Neuronal stem cell (in vitro differentiated cells): ENCODE results near the gene SHC2.

Source experiments
- DNase-seq: peaks from one replicate; pipeline ENCODE4 v3.0.0-alpha.2; 2013; ENCODE audit warnings: low spot score
- H2AFZ ChIP-seq: one replicate; pipeline ENCODE4 v1.6.1; 2013; ENCODE audit warnings: mild to moderate bottlenecking, low read length, inconsistent platforms
- H2AK5ac ChIP-seq: 2 replicates; pipeline ENCODE4 v1.6.1; 2013; ENCODE audit warnings: low read depth, mild to moderate bottlenecking, inconsistent platforms, low read length, moderate library complexity, mixed read lengths
- H2BK120ac ChIP-seq: 2 replicates; pipeline ENCODE4 v1.6.1; 2013; ENCODE audit warnings: low read depth, mild to moderate bottlenecking, inconsistent platforms, low read length, moderate library complexity, mixed read lengths
- H2BK12ac ChIP-seq: one replicate; pipeline ENCODE4 v1.6.1; 2013; ENCODE audit warnings: low read length, inconsistent platforms
- H2BK15ac ChIP-seq: 2 replicates; pipeline ENCODE4 v1.6.1; 2013; ENCODE audit warnings: mild to moderate bottlenecking, low read length, inconsistent platforms, mixed read lengths
- H2BK5ac ChIP-seq: one replicate; pipeline ENCODE4 v1.6.1; 2013; ENCODE audit warnings: inconsistent platforms, mild to moderate bottlenecking, low read length, moderate library complexity
- H3K14ac ChIP-seq: one replicate; pipeline ENCODE4 v1.6.1; 2013; ENCODE audit warnings: low read length, inconsistent platforms
- H3K18ac ChIP-seq: 2 replicates; pipeline ENCODE4 v1.6.1; 2013; ENCODE audit warnings: low read length, inconsistent platforms
- H3K23ac ChIP-seq: 2 replicates; pipeline ENCODE4 v1.6.1; 2013; ENCODE audit warnings: low read depth, mild to moderate bottlenecking, mixed read lengths, low read length, inconsistent platforms; ENCODE audit not compliant: poor library complexity
- H3K27ac ChIP-seq: replicated peaks from 3 replicates; pipeline ENCODE4 v1.5.1; 2013; ENCODE audit warnings: low read length, inconsistent platforms
- H3K27me3 ChIP-seq, 3 experiments: 2 replicates each; pipeline ENCODE4 v1.6.1; 2013; ENCODE audit warnings: low read length in 3 of 3, mild to moderate bottlenecking in 2 of 3, inconsistent platforms in 1 of 3, low read depth in 1 of 3, mixed read lengths in 1 of 3, moderate library complexity in 1 of 3; ENCODE audit not compliant: control insufficient read depth in 3 of 3, insufficient read depth in 3 of 3
- H3K36me3 ChIP-seq, 2 donors: replicated peaks in 1 of 2; 2 replicates each; pipeline ENCODE4 v1.6.1; 2013; ENCODE audit warnings: low read length in 2 of 2; ENCODE audit not compliant: control insufficient read depth in 2 of 2, insufficient read depth in 2 of 2
- H3K4ac ChIP-seq: 2 replicates; pipeline ENCODE4 v1.6.1; 2013; ENCODE audit warnings: inconsistent platforms, mild to moderate bottlenecking, low read length, moderate library complexity
- H3K4me1 ChIP-seq, 2 donors: 1 replicate in 1 of 2; 2 replicates in 1 of 2; pipeline ENCODE4 v1.6.1; 2013; ENCODE audit warnings: low read length in 2 of 2, low read depth in 1 of 2; ENCODE audit not compliant: control insufficient read depth in 2 of 2, insufficient read depth in 1 of 2
- H3K4me2 ChIP-seq: one replicate; pipeline ENCODE4 v1.6.1; 2013; ENCODE audit warnings: mild to moderate bottlenecking, low read length, inconsistent platforms; ENCODE audit not compliant: insufficient read depth, poor library complexity, severe bottlenecking
- H3K4me3 ChIP-seq, 2 donors: 2 replicates each; pipeline ENCODE4 v1.5.1; 2013; ENCODE audit warnings: low read length in 2 of 2, mild to moderate bottlenecking in 2 of 2, inconsistent platforms in 1 of 2, moderate library complexity in 1 of 2
- H3K79me1 ChIP-seq: one replicate; pipeline ENCODE4 v1.6.1; 2013; ENCODE audit warnings: low read depth, mild to moderate bottlenecking, inconsistent platforms, low read length, moderate library complexity
- H3K9ac ChIP-seq: one replicate; pipeline ENCODE4 v1.6.1; 2013; ENCODE audit warnings: mild to moderate bottlenecking, low read depth, low read length, inconsistent platforms; ENCODE audit not compliant: poor library complexity
- H3K9me3 ChIP-seq, 2 donors: replicated peaks in 1 of 2; 2 replicates each; pipeline versions ENCODE3 to v1.6.1; 2013; ENCODE audit warnings: low read length in 2 of 2, mild to moderate bottlenecking in 2 of 2, inconsistent platforms in 1 of 2, low read depth in 1 of 2, mixed read lengths in 1 of 2, moderate library complexity in 1 of 2; ENCODE audit not compliant: control insufficient read depth in 2 of 2, insufficient read depth in 1 of 2
- H4K8ac ChIP-seq: one replicate; pipeline ENCODE4 v1.6.1; 2013; ENCODE audit warnings: low read depth, mild to moderate bottlenecking, inconsistent platforms, low read length, moderate library complexity
- H4K91ac ChIP-seq: one replicate; pipeline ENCODE4 v1.6.1; 2013; ENCODE audit warnings: low read length, low read depth, mild to moderate bottlenecking, inconsistent platforms; ENCODE audit not compliant: poor library complexity
- WGBS, 2 donors: extraction: QIAGEN DNeasy Blood & Tissue Kit; methylation state at CpG; one replicate each; pipeline ENCODE4 v1.1.7; 2013; ENCODE audit warnings: missing lambda C conversion rate in 2 of 2, mixed read lengths in 1 of 2; ENCODE audit not compliant: insufficient read length in 2 of 2, insufficient replicate concordance in 1 of 2; ENCODE audit errors: extremely low coverage in 2 of 2; 5-methylcytosine and 5-hydroxymethylcytosine counted together

SHC2 gene

DNA sequence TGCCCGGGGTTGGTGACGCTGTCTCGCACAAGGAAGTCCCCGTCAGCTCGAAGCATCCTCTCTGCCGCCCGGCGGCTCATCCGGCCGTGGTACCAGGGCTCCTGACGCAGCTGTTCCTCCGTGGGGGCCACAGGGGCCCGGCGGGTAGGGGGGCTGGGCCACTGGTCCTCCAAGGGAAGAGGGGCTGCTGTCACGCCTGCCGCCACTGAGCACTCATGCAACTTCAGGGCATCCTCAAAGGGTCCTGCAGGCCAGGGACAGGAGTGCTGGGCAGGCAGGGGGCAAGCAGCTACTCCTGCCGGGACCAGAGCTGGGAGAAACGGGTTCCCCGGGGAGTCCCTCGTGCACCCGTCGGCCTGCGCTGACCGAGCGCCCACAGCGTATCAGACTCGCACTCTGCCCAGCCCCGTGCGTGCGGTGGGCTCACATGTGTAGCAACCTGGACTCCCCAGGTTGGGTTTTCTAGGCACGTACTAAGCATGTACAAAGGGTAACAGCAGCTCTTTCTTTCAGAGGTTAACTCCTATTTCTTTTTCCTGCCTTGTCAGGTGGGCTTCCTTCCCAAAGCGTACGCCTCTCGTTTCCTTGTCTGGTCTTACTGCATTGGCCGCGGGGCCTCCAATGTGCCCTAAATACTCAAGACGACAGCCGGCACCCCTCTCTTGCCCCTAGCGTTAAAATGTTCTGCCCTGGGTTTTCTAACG is 38.5 kb downstream of the SHC2 start:
- no CpG with 5 or more reads among the region's 40 CpGs for WGBS, 2 donors
- peaks cover 0 to 4% of the 10 kb centered on the region in 2 donors for H3K36me3 ChIP-seq
- H2AK5ac ChIP-seq = peak overlapping the region; percentile 37
- DNase-seq = no peak
- H2AFZ ChIP-seq = no peak overlapping the region
- no peak overlapping the region for H2BK120ac ChIP-seq
- H3K4me2 ChIP-seq = no peak overlapping the region
- H3K79me1 ChIP-seq = peaks cover 2% of the 10 kb centered on the region
- H2BK15ac ChIP-seq = no peak overlapping the region
- H3K4me3 ChIP-seq = no peak overlapping the region
- no peak overlapping the region for H4K91ac ChIP-seq
- H3K4ac ChIP-seq = no peak overlapping the region
- peak overlapping the region; percentile 80 for H3K23ac ChIP-seq
- H2BK5ac ChIP-seq = no peak overlapping the region
- H3K27me3 ChIP-seq = peaks cover 0 to 7% (median 0%) of the 10 kb centered on the region in 3 experiments
- H3K14ac ChIP-seq = no peak overlapping the region
- peaks cover 10 to 20% of the 10 kb centered on the region in 2 donors for H3K4me1 ChIP-seq
- H2BK12ac ChIP-seq = no peak overlapping the region
- H4K8ac ChIP-seq = no peak overlapping the region
- no peak overlapping the region for H3K27ac ChIP-seq
- peak overlapping the region; percentile 48 for H3K18ac ChIP-seq
- peaks cover 0 to 4% of the 10 kb centered on the region in 2 donors for H3K9me3 ChIP-seq
- no peak overlapping the region for H3K9ac ChIP-seq

DNA sequence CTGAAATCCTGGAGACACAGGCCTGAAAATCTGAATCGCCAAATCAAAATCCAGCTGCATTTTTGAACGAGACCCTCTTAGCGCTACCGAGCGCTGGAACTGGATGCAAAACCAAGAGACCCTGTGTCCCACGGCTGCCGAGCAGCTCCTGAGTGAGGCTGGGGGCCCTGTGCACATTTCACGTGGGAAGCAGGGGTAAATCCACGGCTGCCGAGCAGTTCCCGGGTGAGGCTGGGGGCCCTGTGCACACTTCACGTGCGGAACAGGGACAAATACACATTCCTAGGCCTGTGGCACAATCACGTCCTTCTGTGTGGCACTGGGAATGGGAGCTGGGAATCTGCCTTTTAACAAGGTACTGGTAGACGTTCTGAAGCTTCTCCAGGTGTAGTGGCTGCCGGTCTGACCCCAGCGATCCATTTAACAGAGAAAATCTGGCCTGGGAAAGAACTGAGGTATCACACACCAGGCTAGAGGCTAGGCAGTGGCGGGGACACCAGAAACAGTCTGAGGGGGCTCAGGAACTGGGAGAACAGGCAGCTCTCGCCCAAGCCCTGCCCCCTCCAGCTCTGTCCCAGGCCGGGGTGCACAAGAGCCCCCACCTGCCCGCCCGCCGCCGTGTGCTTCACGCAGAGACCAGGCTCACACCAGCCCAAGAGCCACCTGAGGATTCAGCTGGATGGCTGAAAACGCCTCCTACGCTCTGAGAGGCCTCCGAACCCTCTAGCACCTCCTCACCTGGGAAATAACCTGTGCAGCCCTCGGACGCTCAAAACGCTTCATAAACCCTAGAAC is 40.9 kb downstream of the SHC2 start:
- no peak overlapping the region for H2BK12ac ChIP-seq
- no peak overlapping the region for H3K4ac ChIP-seq
- DNase-seq = no peak
- H2AFZ ChIP-seq = no peak overlapping the region
- H3K4me3 ChIP-seq = no peak overlapping the region
- H3K4me1 ChIP-seq = peaks cover 18 to 25% of the 10 kb centered on the region in 2 donors
- peak overlapping the region; percentile 91 for H2AK5ac ChIP-seq
- H3K79me1 ChIP-seq = peaks cover 4% of the 10 kb centered on the region
- H3K4me2 ChIP-seq = no peak overlapping the region
- H3K9ac ChIP-seq = no peak overlapping the region
- H4K8ac ChIP-seq = no peak overlapping the region
- H3K27ac ChIP-seq = no peak overlapping the region
- WGBS, 2 donors = no CpG with 5 or more reads among the region's 31 CpGs
- H3K36me3 ChIP-seq = peaks cover 0 to 7% of the 10 kb centered on the region in 2 donors
- H3K23ac ChIP-seq = peak overlapping the region; percentile 13
- H3K27me3 ChIP-seq = no peaks in the 10 kb centered on the region
- H4K91ac ChIP-seq = no peak overlapping the region
- peak overlapping the region; percentile 84 for H3K18ac ChIP-seq
- H2BK15ac ChIP-seq = peak overlapping the region; percentile 15
- peak overlapping the region; percentile 21 for H3K14ac ChIP-seq
- peak overlapping the region; percentile 46 for H2BK5ac ChIP-seq
- H3K9me3 ChIP-seq = peaks cover 0 to 4% of the 10 kb centered on the region in 2 donors
- no peak overlapping the region for H2BK120ac ChIP-seq

DNA sequence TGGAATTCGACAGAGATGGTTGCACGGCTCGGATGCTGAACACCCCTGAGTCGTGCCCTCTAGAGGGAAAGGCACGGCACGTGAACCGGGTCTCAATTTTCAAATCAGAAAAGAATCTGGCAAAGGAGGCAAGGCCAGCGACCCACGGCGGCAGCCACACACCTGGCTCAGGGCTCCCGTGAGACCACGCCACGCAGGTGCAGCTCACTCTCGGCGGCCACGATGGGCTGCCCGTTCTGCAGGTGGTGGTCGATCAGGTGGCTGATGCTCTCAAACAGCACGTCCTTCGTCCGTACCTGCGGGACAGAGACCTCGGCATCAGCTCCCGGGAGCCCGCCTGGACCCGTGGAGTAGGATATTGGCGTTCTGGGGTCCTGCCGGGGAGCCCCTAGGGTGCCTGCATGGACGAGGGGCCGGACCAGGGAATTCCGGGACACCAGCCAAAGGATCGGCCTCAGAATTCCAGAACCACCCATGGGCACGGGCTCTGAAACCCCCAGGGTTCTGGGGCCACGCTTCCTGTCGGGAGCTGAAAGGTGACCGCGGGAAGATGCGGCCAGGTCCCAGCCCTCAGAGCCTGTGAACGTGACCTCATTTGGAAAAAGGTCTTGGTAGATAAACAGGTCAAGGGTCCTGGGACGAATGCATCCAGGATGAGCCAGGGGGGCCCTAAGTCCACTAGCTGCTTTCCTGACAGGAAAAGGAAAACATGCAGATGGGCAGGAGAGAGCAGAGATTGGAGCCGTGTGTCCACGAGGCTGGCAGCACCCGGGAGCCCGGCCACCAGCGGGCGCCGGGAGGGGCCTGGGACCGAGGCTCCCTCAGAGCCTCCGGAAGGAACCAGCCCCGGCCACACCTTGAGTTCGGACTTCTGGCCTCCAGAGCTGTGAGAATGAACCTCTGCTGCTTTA is 41.8 kb downstream of the SHC2 start:
- Histone ChIP-seq H4K8ac (no peak overlapping the region), H2AFZ (no peak overlapping the region), H3K4me1 (peaks cover 18 to 25% of the 10 kb centered on the region in 2 donors), H3K23ac (no peak overlapping the region), H2AK5ac (peak overlapping the region; percentile 97), H2BK15ac (peak overlapping the region; percentile 79), H4K91ac (no peak overlapping the region), H3K14ac (no peak overlapping the region), H3K4me3 (no peak overlapping the region), H3K4ac (peak overlapping the region; percentile 96), H2BK120ac (no peak overlapping the region), H3K18ac (peak overlapping the region; percentile 97), H3K79me1 (peaks cover 2% of the 10 kb centered on the region), H3K27me3 (no peaks in the 10 kb centered on the region), H3K36me3 (peaks cover 0 to 7% of the 10 kb centered on the region in 2 donors), H3K9me3 (peaks cover 0 to 4% of the 10 kb centered on the region in 2 donors), H2BK5ac (peak overlapping the region; percentile 84), H3K9ac (no peak overlapping the region), H2BK12ac (peak overlapping the region; percentile 99), H3K27ac (peak overlapping the region; percentile 74), H3K4me2 (no peak overlapping the region)
- DNase-seq = no peak
- WGBS, 2 donors = no CpG with 5 or more reads among the region's 51 CpGs
